Skeletal muscle cell (primary cell): ENCODE measurements around the gene TAF4.
"Not testable (repeated sequence)": the region's sequence is repeated elsewhere in the genome, so short reads cannot be mapped to it uniquely, and the experiment has no call there.

Experiments used
- DNase-seq: peaks from one replicate; pipeline ENCODE4 v3.0.0-alpha.2; 2010; ENCODE audit warnings: low read depth
- H3K4me3 ChIP-seq: 2 replicates; pipeline ENCODE4 v1.5.1; 2011; ENCODE audit warnings: low read depth, mild to moderate bottlenecking, control low read depth, low read length, moderate library complexity

Gene TAF4

DNA sequence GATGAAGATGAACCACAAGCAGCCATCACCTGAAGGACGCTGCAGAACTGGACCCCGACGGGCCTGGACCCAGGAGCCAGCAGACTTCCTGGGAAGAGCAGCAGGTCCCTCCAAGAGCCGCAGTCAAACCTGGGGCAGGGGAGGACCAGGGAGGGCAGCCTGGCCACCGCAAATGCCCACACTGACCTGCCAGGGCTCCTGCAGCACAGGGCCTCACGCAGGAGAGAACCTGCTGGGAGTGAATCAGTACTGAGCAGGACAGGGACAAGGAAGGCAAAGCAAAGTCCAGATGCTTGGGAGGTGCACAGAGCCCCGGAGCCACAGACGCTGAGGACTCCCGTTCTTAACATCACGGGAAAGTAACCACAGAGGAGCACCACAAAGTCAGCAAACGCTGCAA is 75.2 kb downstream of the TAF4 start:
- DNase-seq, result no peak
- no peak overlapping the region for H3K4me3 ChIP-seq

DNA sequence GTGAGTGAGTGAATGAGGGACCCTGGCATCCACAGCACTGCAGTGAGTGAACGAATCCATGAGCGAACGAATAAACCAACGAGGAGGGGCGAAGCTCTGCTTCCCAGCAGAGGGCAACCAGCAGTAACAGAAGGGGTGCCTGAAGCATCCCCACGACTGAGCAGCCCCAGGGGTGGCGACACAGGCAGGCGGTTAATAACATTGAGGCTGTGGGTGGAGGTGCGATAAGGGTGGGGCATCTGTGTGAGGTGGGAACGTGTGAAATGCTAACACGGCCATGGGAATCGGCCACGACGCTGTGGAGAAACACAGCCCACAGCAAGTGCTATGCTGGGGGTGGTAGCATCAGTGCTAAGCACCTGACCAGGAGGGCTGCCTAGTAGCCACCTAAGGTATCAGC is 75.9 kb downstream of the TAF4 start:
- no peak overlapping the region for H3K4me3 ChIP-seq
- no peak for DNase-seq

DNA sequence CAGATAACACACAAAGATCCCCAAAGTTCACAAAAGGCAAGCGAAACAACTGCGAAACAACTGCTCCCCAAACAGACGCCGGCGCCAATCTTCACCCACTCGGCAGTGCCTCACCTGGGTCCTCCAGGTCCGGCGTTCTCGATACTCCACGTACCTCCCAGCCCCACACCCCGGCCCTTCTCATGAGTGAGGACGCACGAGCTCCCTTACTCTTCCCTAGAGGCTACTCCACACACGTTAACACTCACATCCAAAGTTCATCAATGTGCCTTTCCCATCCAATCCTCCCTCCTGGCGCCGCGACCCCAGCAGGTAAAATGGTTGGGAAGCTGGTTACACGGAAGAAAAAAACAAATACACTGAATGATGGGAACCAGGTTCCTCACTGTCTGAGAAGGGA is 77.0 kb downstream of the TAF4 start:
- H3K4me3 ChIP-seq, result no peak overlapping the region
- DNase-seq, result no peak

DNA sequence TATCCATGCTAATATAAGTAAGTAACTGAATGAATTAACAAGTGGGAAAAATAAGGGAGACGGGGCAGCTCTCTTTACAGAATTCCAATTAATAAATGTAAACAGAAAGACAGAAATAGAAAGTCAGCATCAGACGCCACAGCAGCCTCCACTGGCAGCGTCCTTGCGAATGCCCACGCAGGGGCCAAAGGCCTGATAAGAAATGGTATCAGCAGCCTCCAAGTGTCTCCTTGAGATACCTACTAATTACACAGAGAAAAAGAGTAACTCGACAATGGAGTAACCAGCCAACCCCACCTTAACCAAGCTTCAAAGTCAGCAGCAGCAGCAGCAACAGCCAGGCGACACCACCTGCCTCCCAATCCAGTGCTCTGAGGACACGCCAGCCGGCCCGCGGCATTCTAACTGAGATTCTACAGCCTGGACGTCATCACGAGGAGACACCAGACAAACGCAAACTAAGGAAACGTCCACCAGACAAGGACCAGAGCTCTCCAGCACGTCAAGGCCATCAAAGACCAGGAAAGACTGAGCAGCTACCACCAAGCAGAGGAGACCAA is 78.8 kb downstream of the TAF4 start:
- H3K4me3 ChIP-seq, result no peak overlapping the region
- DNase-seq, result no peak

DNA sequence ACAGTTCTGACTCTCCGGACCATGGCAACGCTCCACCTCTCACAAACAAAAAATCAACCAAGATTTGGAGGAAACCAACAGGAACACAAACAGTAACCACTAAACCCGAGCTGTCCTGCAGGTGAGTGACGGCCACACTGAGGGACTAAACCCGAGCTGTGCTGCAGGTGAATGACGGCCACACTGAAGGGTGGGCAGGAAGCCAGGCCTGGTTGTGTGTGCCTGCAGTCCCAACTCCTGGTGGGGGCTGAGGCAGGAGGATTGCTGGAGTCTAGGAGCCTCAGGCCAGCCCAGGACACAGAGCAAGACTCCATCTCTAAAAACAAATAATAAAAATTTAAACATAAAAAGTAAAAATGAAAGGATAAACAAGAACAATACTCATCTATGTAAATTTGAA is 80.6 kb downstream of the TAF4 start:
- H3K4me3 ChIP-seq, result no peak overlapping the region
- no peak for DNase-seq

DNA sequence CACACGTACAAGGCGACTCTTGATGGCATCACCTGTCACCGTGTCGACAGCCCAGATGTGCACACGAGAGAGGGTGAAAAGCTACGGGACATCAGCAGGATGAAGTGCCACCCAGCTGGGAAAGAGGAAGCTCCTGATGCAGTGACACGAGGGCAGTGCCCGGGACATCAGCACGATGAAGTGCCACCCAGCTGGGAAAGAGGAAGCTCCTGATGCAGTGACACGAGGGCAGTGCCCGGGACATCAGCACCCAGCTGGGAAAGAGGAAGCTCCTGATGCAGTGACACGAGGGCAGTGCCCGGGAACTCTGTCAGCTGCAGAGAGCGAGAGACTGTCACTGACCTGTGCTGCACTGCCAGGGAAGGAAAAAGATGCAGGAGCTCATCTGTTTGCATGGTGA is 81.2 kb downstream of the TAF4 start:
- not testable (repeated sequence) for H3K4me3 ChIP-seq

DNA sequence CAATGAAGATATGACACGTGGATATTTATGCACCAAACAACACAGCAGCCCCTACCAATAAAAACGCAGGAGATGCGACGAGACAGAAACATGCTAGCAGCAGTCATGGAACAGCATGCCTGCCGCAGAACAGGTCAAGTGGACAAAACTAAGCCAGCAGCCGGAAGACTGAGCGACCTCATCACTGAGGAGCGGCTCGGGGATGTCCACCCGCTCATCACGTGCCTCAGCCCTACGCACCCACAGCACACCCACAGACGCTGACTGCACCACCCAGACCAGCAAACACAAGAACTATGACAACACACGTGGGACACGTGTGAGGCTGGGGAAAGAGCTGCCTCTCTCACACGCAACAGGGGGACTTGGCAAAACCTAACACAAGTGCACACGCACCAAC is 81.7 kb downstream of the TAF4 start:
- no peak overlapping the region for H3K4me3 ChIP-seq
- DNase-seq, result no peak

More for the DNA sequence above, 81.2 kb downstream of the TAF4 start:
- not testable (repeated sequence) for DNase-seq

DNA sequence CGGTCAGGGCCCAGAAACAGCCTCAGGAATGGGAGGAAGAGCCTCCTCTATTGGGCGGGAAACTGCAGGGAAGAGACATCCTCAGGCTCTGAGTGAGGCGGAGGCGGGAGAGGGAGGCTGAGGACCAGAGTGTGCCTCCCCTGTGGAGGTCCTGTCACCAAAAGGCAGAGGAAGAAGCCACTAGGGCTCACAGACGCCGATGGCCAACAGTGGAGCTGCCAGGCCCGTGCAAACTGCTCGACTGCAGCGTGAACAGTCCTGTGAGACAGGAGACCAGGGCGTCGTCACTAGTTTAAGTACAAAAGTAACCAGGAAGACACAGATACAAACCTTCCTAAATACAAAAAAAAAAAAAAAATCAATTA is 82.7 kb downstream of the TAF4 start:
- H3K4me3 ChIP-seq, result no peak overlapping the region
- DNase-seq, result no peak

DNA sequence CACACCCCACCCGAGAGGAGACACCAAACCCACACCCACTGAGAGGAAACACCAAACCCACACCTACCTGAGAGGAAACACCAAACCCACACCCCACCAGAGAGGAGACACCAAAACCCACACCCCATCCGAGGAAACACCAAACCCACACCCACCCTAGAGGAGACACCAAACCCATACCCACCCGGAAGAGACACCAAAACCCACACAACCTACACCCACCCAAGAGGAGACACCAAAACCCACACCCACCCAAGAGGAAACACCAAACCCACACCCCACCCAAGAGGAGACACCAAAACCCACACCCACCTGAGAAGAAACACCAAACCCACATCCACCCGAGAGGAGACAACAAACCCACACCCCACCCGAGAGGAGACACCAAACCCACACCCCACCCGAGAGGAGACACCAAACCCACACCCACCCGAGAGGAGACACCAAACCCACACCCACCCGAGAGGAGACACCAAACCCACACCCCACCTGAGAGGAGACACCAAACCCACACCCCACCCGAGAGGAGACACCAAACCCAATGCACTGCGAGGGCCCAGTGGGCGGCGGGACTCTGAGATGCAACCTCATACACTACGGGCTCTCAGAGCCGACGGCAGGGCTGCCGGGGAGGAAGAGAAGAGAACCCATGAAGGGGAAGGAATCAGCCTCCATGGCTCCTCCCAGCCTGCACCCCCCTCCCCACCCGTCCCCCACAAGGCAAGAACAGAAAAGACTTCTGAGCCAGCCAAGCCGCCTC is 83.3 kb downstream of the TAF4 start:
- no peak for DNase-seq
- H3K4me3 ChIP-seq, result no peak overlapping the region

DNA sequence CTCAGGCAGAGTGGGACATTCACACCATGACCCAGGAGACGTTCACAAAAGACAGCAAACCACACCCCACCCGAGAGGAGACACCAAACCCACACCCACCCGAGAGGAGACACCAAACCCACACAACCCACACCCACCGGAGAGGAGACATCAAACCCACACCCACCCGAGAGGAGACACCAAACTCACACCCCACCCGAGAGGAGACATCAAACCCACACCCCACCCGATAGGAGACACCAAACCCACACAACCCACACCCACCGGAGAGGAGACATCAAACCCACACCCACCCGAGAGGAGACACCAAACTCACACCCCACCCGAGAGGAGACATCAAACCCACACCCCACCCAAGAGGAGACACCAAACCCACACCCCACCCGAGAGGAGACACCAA is 84.0 kb downstream of the TAF4 start:
- not testable (repeated sequence) for DNase-seq, H3K4me3 ChIP-seq

DNA sequence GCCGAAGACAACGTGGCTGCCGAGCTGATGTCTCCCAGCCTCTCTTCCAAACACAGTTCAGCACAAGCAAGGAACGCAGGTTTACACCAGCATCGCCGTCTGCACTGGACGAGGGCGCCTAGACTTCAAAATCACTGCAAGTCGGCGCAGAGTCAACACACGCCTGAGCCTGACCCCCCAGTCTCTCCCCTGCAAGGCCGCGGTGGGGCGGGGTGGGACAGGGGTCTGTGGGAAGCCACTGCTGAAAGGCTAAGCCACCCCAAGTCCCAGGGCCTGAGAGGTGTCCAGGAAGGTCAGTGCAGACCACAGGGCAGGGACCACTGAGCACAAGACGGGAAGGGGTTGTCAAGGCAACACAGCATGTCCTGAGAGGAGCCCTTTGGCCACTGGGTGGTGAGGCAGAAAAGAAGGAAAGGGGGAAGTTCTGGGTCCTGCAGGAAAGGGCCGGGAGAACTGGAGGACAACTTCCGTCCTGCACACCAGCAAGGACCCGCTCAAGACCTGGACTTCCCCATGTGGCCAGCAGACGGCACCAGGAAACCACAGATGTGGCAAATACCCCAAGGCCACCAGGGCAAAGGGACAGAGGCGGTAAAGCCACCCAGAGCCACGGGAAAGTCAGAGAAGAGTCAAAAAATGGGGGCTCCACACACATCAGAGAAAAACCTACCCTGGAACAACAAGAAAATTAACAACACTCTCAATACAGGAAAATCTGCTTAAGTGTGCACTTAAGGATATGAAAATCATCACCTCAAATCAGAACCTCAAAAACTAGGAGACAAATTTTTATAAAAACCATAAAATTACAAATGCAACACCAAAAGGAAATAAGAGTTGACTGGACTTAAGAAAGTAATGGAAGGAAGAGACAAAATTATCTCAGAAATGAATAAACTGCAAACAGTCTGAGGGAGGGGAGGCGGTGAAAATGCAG is 84.8 kb downstream of the TAF4 start:
- no peak for DNase-seq
- no peak overlapping the region for H3K4me3 ChIP-seq

DNA sequence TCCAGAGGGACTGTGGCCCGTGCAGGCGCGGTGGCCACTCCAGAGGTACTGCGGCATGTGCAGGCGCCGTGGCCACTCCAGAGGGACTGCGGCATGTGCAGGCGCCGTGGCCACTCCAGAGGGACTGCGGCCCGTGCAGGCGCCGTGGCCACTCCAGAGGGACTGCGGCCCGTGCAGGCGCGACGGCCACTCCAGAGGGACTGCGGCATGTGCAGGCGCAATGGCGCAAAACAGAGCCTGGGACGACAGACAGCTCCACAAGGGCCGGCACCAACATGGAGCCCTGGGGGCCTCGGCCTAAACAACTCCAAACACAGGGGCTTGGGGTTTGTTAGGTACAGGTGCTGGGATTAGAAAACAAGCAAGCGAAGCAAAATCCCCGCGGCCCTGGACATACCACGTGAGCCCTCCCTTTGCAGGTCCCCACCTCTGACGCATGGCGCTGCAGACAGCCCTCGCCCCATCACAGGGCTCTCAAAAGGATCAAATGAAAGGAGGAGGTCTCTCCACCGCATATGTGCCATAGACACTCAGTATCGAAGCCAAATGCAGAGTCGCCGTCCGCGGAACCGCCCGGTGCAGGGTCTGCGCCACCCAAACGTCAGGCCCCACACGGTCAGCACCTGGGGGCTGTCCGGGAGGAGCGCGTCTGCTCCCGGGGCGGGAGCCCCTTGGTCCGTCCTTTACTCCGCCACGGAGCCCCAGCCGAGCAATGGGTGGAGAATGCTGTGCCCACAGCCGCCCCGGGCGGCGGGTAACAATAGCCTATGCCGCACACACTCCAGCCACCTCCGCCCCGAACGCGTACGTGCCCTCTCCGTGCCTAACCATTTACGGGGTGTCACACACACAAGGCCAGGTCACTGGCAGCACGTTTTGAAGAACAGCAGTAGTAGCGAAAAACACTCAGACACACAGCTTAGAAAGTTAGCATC is 85.7 kb downstream of the TAF4 start:
- DNase-seq, result no peak
- H3K4me3 ChIP-seq, result no peak overlapping the region

DNA sequence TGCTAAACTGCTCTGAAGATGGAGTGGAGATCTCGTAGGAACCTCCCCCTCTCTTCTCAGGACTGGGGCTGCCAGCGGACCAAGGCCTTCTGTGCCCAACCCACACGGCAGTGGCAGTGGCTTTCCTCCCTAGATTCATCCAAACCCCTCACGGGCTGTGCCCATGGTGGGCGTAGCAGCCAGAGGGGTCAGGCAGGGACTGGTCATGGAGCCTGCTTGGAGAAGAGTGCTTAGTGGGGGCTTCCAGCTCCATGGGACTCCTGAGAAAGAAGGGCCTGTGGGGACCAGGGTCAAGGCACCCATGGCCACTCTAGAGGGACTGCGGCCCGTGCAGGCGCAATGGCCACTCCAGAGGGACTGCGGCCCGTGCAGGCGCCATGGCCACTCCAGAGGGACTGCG is 86.6 kb downstream of the TAF4 start:
- no peak for DNase-seq

DNA sequence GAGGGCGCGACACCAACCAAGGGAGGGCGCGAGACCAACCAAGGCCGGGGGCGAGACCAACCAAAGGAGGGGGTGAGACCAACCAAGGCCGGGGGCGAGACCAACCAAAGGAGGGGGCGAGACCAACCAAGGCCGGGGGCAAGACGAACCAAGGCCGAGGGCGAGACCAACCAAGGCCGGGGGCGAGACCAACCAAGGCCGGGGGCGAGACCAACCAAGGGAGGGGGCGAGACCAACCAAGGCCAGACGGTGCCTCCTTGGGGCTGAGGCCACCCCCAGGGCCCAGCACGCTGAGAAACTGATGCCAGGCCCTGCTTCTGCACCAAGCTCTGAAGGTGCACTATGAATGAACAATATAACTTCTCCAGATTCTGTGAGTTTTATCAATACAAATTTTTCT is 87.2 kb downstream of the TAF4 start:
- DNase-seq, result no peak
- no peak overlapping the region for H3K4me3 ChIP-seq

More for the DNA sequence above, 86.6 kb downstream of the TAF4 start:
- H3K4me3 ChIP-seq, result no peak overlapping the region

DNA sequence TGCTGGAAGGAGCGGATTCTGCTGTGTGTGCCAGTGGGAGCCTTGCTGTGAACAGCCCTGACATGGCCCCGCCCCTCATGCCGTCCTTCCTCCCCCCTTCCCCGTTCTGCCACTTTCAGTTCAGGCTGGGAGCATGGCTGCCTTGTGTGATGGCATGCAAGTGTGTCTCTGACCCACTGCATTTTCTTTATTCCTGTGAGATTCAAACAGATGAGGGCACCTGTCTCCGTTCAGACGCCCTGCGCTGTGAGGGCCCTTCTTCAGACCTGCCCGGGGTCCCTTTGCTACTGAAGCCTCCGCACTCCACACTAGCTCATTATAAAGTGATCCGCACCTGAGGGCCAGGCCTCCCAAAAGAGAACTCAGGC is 88.3 kb downstream of the TAF4 start:
- no peak for DNase-seq
- H3K4me3 ChIP-seq, result no peak overlapping the region

DNA sequence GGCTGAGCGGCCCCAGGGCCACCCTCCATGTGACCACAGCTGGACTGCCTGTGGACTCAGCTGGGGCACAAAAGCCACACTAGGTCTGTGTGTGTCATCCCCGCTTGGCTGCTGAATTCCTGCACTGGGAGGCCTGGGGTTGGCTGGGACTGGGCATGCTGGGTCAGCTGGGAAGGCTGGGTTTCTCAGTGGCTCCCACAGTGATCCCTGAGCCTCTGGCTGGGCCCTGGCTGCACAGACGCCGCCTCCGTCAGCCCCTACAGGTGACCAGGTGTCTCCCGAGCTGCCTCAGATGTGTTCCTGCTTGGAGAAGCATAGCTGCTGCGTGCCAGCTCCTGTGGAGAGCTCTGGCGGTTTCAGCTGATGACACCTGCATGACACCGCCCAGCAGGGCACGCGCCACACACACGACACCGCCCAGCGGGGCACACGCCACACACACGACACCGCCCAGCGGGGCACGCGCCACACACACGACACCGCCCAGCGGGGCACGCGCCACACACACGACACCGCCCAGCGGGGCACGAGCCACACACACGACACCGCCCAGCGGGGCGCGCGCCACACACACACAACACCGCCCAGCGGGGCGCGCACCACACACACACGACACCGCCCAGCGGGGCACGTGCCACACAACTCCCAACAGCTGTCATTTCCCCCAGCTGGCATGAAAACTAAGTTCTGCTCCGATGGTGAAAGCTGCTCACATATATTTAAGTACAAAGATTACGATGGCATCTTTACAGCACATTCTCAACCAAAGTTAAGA is 88.8 kb downstream of the TAF4 start:
- DNase-seq, result no peak

DNA sequence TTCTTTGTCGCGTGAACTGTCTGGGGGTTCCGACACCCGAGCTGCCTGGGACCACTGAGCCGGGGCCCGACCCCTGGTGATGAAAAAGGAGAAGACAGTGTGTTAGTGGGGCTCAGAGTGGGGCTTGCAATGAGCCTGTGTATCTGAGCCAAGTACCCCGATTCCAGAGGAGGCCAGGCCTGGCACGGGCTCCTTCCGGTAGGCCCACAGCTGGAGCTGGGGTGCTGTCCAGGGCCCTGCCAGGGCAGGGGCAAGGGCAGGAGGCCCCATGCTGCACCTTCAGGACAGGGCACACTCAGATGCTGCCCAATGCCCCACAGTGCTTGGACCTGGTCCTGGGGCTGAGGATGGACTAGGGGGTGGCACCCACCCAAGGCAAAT is 89.4 kb downstream of the TAF4 start:
- H3K4me3 ChIP-seq, result no peak overlapping the region
- no peak for DNase-seq

More for the DNA sequence above, 88.8 kb downstream of the TAF4 start:
- no peak overlapping the region for H3K4me3 ChIP-seq

DNA sequence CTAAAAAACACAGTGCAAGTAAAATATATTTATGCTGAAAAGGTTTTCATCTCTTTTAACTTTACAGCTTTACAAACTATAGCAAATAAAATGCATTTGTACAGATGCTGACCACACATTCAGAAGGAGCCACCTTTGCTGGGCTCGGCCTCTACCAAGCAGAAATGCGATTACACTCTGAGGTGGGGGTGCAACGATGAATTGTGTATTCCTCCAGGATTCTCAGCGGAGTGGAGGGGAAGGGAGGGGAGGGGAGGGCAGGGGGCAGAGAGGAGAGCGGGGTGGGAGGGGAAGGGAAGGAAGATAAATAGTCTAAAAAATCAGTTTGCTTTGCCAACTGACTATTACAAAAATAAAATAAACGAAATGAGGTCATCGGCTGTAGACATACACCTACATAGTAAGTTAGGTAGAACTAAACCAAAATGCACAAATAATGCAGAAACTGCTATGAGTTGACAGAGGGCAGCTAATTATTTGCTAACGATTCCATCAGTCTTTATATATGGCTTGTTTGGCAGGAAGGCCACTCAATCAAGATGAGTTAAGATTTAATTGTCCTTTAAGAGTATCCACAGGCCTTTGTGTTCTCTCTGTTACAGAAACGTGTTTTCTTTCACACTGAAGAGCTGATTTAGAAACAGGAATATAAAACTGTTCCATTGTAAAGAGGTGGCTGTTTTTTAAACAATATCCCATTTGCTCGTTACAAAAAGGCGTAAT is 90.1 kb downstream of the TAF4 start:
- no peak overlapping the region for H3K4me3 ChIP-seq
- DNase-seq, result no peak
